Body of pancreas (tissue), 4 donors: Measurements from ENCODE around the gene NUDT22. TPM values are rescaled to one million over a fixed set of nuclear protein-coding genes. Genes with fewer than 3 reads are reported as not detected.

Source experiments
- ATAC-seq: fragments of 150-250 bp; one replicate; pipeline ENCODE4 v1.9.1; 2016
- DNase-seq, 4 donors: peaks; one replicate each; pipeline ENCODE4 v3.0.0-alpha.2; 2019
- H3K27ac ChIP-seq, 4 donors: fragments of 200-600 bp; sonication (generic); 1 replicate in 3 of 4; 2 replicates in 1 of 4; pipeline versions ENCODE4 v1.5.1 to v1.6.1; 2016 to 2019; ENCODE audit warnings: mild to moderate bottlenecking in 1 of 4, mixed read lengths in 1 of 4, moderate library complexity in 1 of 4
- H3K27me3 ChIP-seq, 2 donors: fragments of 200-600 bp; sonication (generic); one replicate each; pipeline ENCODE4 v1.6.0; 2016; ENCODE audit warnings: mild to moderate bottlenecking in 1 of 2
- H3K36me3 ChIP-seq, 2 donors: fragments of 200-600 bp; sonication (generic); replicated peaks in 1 of 2; 2 replicates each; pipeline ENCODE4 v1.5.1; 2016; ENCODE audit warnings: low read depth in 2 of 2; ENCODE audit not compliant: insufficient read depth in 1 of 2
- H3K4me1 ChIP-seq: fragments of 200-600 bp; sonication (generic); one replicate; pipeline ENCODE4 v1.6.0; 2016
- H3K4me3 ChIP-seq, 2 donors: fragments of 200-600 bp; sonication (generic); 1 replicate in 1 of 2; 2 replicates in 1 of 2; pipeline ENCODE4 v1.5.1; 2016 to 2019
- H3K9me3 ChIP-seq, 3 donors: fragments of 200-600 bp; sonication (generic); 1 replicate in 2 of 3; 2 replicates in 1 of 3; pipeline ENCODE4 v1.5.1; 2016
- CTCF ChIP-seq, 7 experiments: fragments of 450-650 bp in 4 of 7; fragments of 200-600 bp in 3 of 7; sonication (generic) in 3 of 7; IDR thresholded peaks; one replicate each; pipeline ENCODE4 v1.5.1; 2016 to 2019; ENCODE audit warnings: antibody characterized with exemption in 7 of 7
- POLR2A ChIP-seq, 3 donors: fragments of 450-650 bp; IDR thresholded peaks; one replicate each; pipeline ENCODE4 v1.6.1; 2016; ENCODE audit warnings: antibody characterized with exemption in 3 of 3, mild to moderate bottlenecking in 2 of 3
- WGBS, 2 donors: methylation state at CpG; one replicate each; pipeline ENCODE4 v1.1.5; 2017; 5-methylcytosine and 5-hydroxymethylcytosine counted together
- intact Hi-C: fragments of 100-400 bp; cut with DNase I; formaldehyde crosslinking; loops from one replicate; pipeline ENCODE4 v1.15.1; 2023
- total RNA-seq, 2 donors: library from RNA; depleted of rRNA; stranded (reverse); fragments of >200 nt; gene quantifications; one replicate each; pipeline ENCODE4 v1.1.0, GENCODE V29; 2016

The NUDT22 gene
- total RNA-seq, 2 donors from 2014 or later, result 45.9 to 73.5 TPM

- H3K4me3 ChIP-seq, result peak within 1 kb of the TSS; percentile 64 to 69
- H3K27me3 ChIP-seq, result no peaks in the 10 kb centered on the region
- TF ChIP-seq POLR2A (IDR thresholded peaks at IDR 0.05), result no peak
- TF ChIP-seq CTCF (IDR thresholded peaks at IDR 0.05), result peak in 5 of 7 experiments; percentile 13 to 63 (median 51)
- peaks cover 50% of the 10 kb centered on the region for H3K4me1 ChIP-seq
- ATAC-seq (peak; percentile 87), DNase-seq (peak; percentile 98 to 100 (median 99))
- H3K9me3 ChIP-seq, result no peaks in the 10 kb centered on the region
- H3K27ac ChIP-seq, result peak within 1 kb of the TSS; percentile 90 to 98 (median 94)
- intact Hi-C loops, result no loop called here
- 0 to 2% methylated on average over 17 to 61 of the region's 74 CpGs for WGBS, 2 donors
- no peaks in the 10 kb centered on the region for H3K36me3 ChIP-seq
Measured at GRCh38 chr11:64185693-64186491, 40.2 kb upstream of the NUDT22 start, which contains the start of gene STIP1. TSS of gene STIP1 (plus strand) at chr11:64186171. CDS start at chr11:64186262, 91 bp downstream.

GRCh38 chr11:64186492-64187165, 39.4 kb upstream of the NUDT22 start:
- H3K27me3 ChIP-seq, result no peaks in the 10 kb centered on the region
- DNase-seq (peak in 3 of 4 donors; percentile 30 to 58 (median 57)), ATAC-seq (no peak)
- TF ChIP-seq CTCF (IDR thresholded peaks at IDR 0.05), result no peak
- TF ChIP-seq POLR2A (IDR thresholded peaks at IDR 0.05), result no peak
- no peaks in the 10 kb centered on the region for H3K9me3 ChIP-seq
- intact Hi-C loops, result no loop called here
- H3K4me1 ChIP-seq, result peaks cover 47% of the 10 kb centered on the region
- WGBS, 2 donors, result 0 to 3% methylated on average over 19 to 39 of the region's 48 CpGs
- peak overlapping the region; percentile 64 to 69 for H3K4me3 ChIP-seq
- H3K27ac ChIP-seq, result no peak overlapping the region
- no peaks in the 10 kb centered on the region for H3K36me3 ChIP-seq

- intact Hi-C loops, result no loop called here
- H3K4me1 ChIP-seq, result peaks cover 9% of the 10 kb centered on the region
- no peaks in the 10 kb centered on the region for H3K27me3 ChIP-seq
- 85 to 90% methylated on average over 5 of the region's 5 CpGs for WGBS, 2 donors
- H3K9me3 ChIP-seq, result no peaks in the 10 kb centered on the region
- H3K27ac ChIP-seq, result no peak overlapping the region
- no peak overlapping the region for H3K4me3 ChIP-seq
- DNase-seq (no peak), ATAC-seq (no peak)
- peaks cover 5 to 33% of the 10 kb centered on the region in 2 donors for H3K36me3 ChIP-seq
- TF ChIP-seq CTCF (IDR thresholded peaks at IDR 0.05) (no peak), POLR2A (IDR thresholded peaks at IDR 0.05) (no peak)
Measured at GRCh38 chr11:64192434-64192833, 33.6 kb upstream of the NUDT22 start.

- intact Hi-C loops, result no loop called here
- H3K9me3 ChIP-seq, result no peaks in the 10 kb centered on the region
- DNase-seq, result no peak
- no peaks in the 10 kb centered on the region for H3K27me3 ChIP-seq
- H3K4me1 ChIP-seq, result no peaks in the 10 kb centered on the region
- ATAC-seq, result no peak
- no peak overlapping the region for H3K4me3 ChIP-seq
- peaks cover 5 to 49% of the 10 kb centered on the region in 2 donors for H3K36me3 ChIP-seq
- TF ChIP-seq POLR2A (IDR thresholded peaks at IDR 0.05) (no peak), CTCF (IDR thresholded peaks at IDR 0.05) (no peak)
- no peak overlapping the region for H3K27ac ChIP-seq
- WGBS, 2 donors, result 78 to 85% methylated on average over 3 to 9 of the region's 9 CpGs
Measured at GRCh38 chr11:64196626-64197025, 29.4 kb upstream of the NUDT22 start.
